K562 (cell line): Measurements from ENCODE around the gene FATE1. TPM values are rescaled to one million over a fixed set of nuclear protein-coding genes. Genes with fewer than 3 reads are reported as not detected.

Experiments used
- ATAC-seq: fragments of 200-7000 bp; cut with Tn5 transposase; 3 replicates; pipeline ENCODE4 v1.9.1; 2020; ENCODE audit warnings: moderate library complexity
- BruUV-seq: library from RNA; stranded (reverse); fragments of 400-500 nt; replicated peaks from 2 replicates; lab custom pipeline; 2021; lab: Mats Ljungman, UMichigan
- CTCF ChIA-PET: fragments of 300-600 bp; formaldehyde crosslinking; extraction: SDS; loops from one replicate; lab custom pipeline; 2021; ENCODE audit warnings: low intra/inter-chr PET ratio; lab: Yijun Ruan, JAX
- POLR2A ChIA-PET: fragments of 300-600, 350-650 bp; sonication (Branson Sonifier 250); formaldehyde crosslinking; extraction: SDS; loops from one replicate; lab custom pipeline; 2021; ENCODE audit warnings: antibody characterized with exemption, inconsistent platforms; lab: Yijun Ruan, JAX
- DNase-seq, 4 experiments: peaks; one replicate each; pipeline versions ENCODE4 v3.0.0 to v3.0.0-alpha.2; 2011 to 2018; ENCODE audit warnings: low spot score in 3 of 4, mixed read lengths in 3 of 4; ENCODE audit errors: extremely low read depth in 1 of 4
- FAIRE-seq: peaks from 2 replicates; lab custom pipeline; 2011; peaks lifted over from hg19 to GRCh38; lab: Jason Lieb, UNC
- H2AFZ ChIP-seq: 2 replicates; pipeline ENCODE4 v1.6.0; 2011; ENCODE audit warnings: low read depth, low read length, control low read depth, inconsistent platforms
- H3K27ac ChIP-seq: fragments of 200-600 bp; 3 replicates; pipeline ENCODE4 v1.8.0; 2011; ENCODE audit warnings: low read depth, mild to moderate bottlenecking, control low read depth, inconsistent platforms, low read length, moderate library complexity, mixed read lengths; ENCODE audit errors: extremely low read depth
- H3K27me3 ChIP-seq, 2 experiments: fragments of 300-600 bp in 1 of 2; 2 replicates in 1 of 2; 3 replicates in 1 of 2; pipeline versions ENCODE4 v1.6.0 to v1.8.0; 2011; ENCODE audit warnings: inconsistent platforms in 2 of 2, low read length in 2 of 2, mild to moderate bottlenecking in 1 of 2, mixed read lengths in 1 of 2, moderate library complexity in 1 of 2; ENCODE audit not compliant: control insufficient read depth in 2 of 2, insufficient read depth in 2 of 2
- H3K36me3 ChIP-seq: fragments of 300-600 bp; 3 replicates; pipeline ENCODE4 v1.8.0; 2011; ENCODE audit warnings: mild to moderate bottlenecking, low read length, inconsistent platforms; ENCODE audit not compliant: control insufficient read depth, insufficient read depth
- H3K4me1 ChIP-seq, 2 experiments: fragments of 200-600 bp in 1 of 2; replicated peaks in 1 of 2; 2 replicates in 1 of 2; 3 replicates in 1 of 2; pipeline versions ENCODE4 v1.5.1 to v1.8.0; 2011; ENCODE audit warnings: inconsistent platforms in 2 of 2, low read length in 2 of 2, mild to moderate bottlenecking in 1 of 2, mixed read lengths in 1 of 2, moderate library complexity in 1 of 2; ENCODE audit not compliant: control insufficient read depth in 2 of 2, insufficient read depth in 2 of 2
- H3K4me2 ChIP-seq: 2 replicates; pipeline ENCODE4 v1.6.1; 2011; ENCODE audit warnings: low read length, control low read depth, inconsistent platforms, mixed read lengths; ENCODE audit not compliant: insufficient read depth
- H3K4me3 ChIP-seq: fragments of 200-600 bp; sonication (generic), shearing (Covaris generic); 2 replicates; pipeline ENCODE4 v1.5.1; 2016; ENCODE audit warnings: control low read depth, inconsistent platforms
- H3K79me2 ChIP-seq: fragments of 200-600 bp; 3 replicates; pipeline ENCODE4 v1.8.0; 2011; ENCODE audit warnings: low read length, inconsistent platforms; ENCODE audit not compliant: control insufficient read depth, insufficient read depth
- H3K9ac ChIP-seq, 2 experiments: 2 replicates each; pipeline versions ENCODE4 v1.6.0 to v1.6.1; 2011; ENCODE audit warnings: low read depth in 2 of 2, low read length in 2 of 2, control low read depth in 1 of 2, inconsistent platforms in 1 of 2, mild to moderate bottlenecking in 1 of 2, mixed read lengths in 1 of 2; ENCODE audit not compliant: insufficient read depth in 1 of 2
- H3K9me1 ChIP-seq: one replicate; pipeline ENCODE4 v1.6.0; 2011; ENCODE audit warnings: inconsistent platforms, mild to moderate bottlenecking, low read length, moderate library complexity; ENCODE audit not compliant: control insufficient read depth, insufficient read depth
- H3K9me3 ChIP-seq: replicated peaks from 2 replicates; pipeline ENCODE4 v1.5.1; 2011; ENCODE audit warnings: low read depth, low read length, inconsistent platforms; ENCODE audit not compliant: control insufficient read depth, insufficient read depth
- H4K20me1 ChIP-seq: replicated peaks from 2 replicates; pipeline ENCODE4 v1.6.1; 2011; ENCODE audit warnings: low read length, inconsistent platforms, mixed read lengths; ENCODE audit not compliant: control insufficient read depth, insufficient read depth
- EHMT2 ChIP-seq: fragments of 450-650 bp; IDR thresholded peaks from 2 replicates; pipeline ENCODE4 v1.6.1; 2018; ENCODE audit warnings: antibody characterized with exemption
- FOSL1 ChIP-seq: fragments of 200-800 bp; sonication (Bioruptor generic); conservative IDR thresholded peaks from 2 replicates; pipeline ENCODE4 v1.6.1; 2016; ENCODE audit warnings: missing genetic modification characterization, missing compliant biosample characterization
- FOXJ2 ChIP-seq: fragments of 200-800 bp; sonication (Bioruptor generic); IDR thresholded peaks from 2 replicates; pipeline ENCODE4 v1.6.1; 2016; ENCODE audit warnings: missing genetic modification characterization, missing compliant biosample characterization
- FOXK1 ChIP-seq: sonication (generic); formaldehyde crosslinking; IDR thresholded peaks from 2 replicates; pipeline ENCODE4 v1.8.0; 2022; ENCODE audit warnings: missing genetic modification reagents, mild to moderate bottlenecking, borderline replicate concordance
- KLF1 ChIP-seq: fragments of 450-650 bp; IDR thresholded peaks from 2 replicates; pipeline ENCODE4 v1.6.1; 2016; ENCODE audit warnings: missing genetic modification characterization, missing compliant biosample characterization
- NFIC ChIP-seq: fragments of 450-650 bp; IDR thresholded peaks from 2 replicates; pipeline ENCODE4 v1.6.1; 2017; ENCODE audit warnings: mild to moderate bottlenecking, inconsistent platforms
- POLR2AphosphoS2 ChIP-seq: IDR thresholded peaks from 2 replicates; pipeline ENCODE4 v1.6.1; 2012; ENCODE audit warnings: low read length, improper control_type of control experiment
- SP1 ChIP-seq: sonication (generic); formaldehyde crosslinking; IDR thresholded peaks from 2 replicates; pipeline ENCODE4 v1.8.1; 2022; ENCODE audit warnings: mild to moderate bottlenecking, missing genetic modification reagents
- SREBF2 ChIP-seq: sonication (generic); formaldehyde crosslinking; IDR thresholded peaks from 2 replicates; pipeline ENCODE4 v1.4.0; 2020; ENCODE audit warnings: mild to moderate bottlenecking, missing genetic modification reagents
- ZKSCAN3 ChIP-seq: fragments of 250-450 bp; sonication (Bioruptor Pico); IDR thresholded peaks from 2 replicates; pipeline ENCODE4 v1.4.0; 2020
- ZNF551 ChIP-seq: fragments of 250-450 bp; sonication (Bioruptor Pico); IDR thresholded peaks from 2 replicates; pipeline ENCODE4 v1.5.0; 2021; ENCODE audit warnings: mild to moderate bottlenecking, moderate library complexity
- ZSCAN32 ChIP-seq: fragments of 450-650 bp; formaldehyde crosslinking; IDR thresholded peaks from 2 replicates; pipeline ENCODE4 v1.4.0; 2020; ENCODE audit warnings: mild to moderate bottlenecking, moderate library complexity
- WGBS: fragments of 100-300 bp; shearing (Covaris generic); methylation state at CpG from one replicate; pipeline ENCODE4 v1.1.6; 2016; ENCODE audit warnings: low coverage, mixed read lengths; ENCODE audit not compliant: insufficient coverage; ENCODE audit errors: missing lambda C conversion rate; 5-methylcytosine and 5-hydroxymethylcytosine counted together
- in situ Hi-C: fragments of 300-500 bp; cut with MboI; formaldehyde crosslinking; loops from 4 replicates; pipeline ENCODE4 v1.15.0; 2018; ENCODE audit warnings: inconsistent platforms, mixed read lengths
- intact Hi-C: fragments of 100-400 bp; cut with micrococcal nuclease; formaldehyde crosslinking; loops from 2 replicates; pipeline ENCODE4 v1.14.2; 2022
- polyA plus RNA-seq, 8 experiments: library from polyadenylated mRNA; depleted of rRNA in 4 of 8; stranded (reverse) in 5 of 8; unstranded in 3 of 8; fragments of >200 nt; fragmentation: Nextera tagmentation in 2 of 8; fragmentation: Illumina TruSeq in 1 of 8; extraction: Ambion mirVana in 2 of 8; extraction: Trizol in 1 of 8; gene quantifications; 2 replicates each; pipeline versions ENCODE4 v1.2.1 to v1.2.3, GENCODE V29; 2011 to 2014; ENCODE audit warnings: inconsistent platforms in 1 of 8, missing spikeins in 1 of 8
- total RNA-seq, 7 experiments: library from RNA; depleted of rRNA in 6 of 7; stranded (reverse); fragments of >200 nt in 6 of 7; fragmentation: Illumina TruSeq in 2 of 7; extraction: Trizol in 2 of 7; gene quantifications; 2 replicates each; pipeline versions ENCODE4 v1.2.1 to v1.2.3, GENCODE V29; 2011 to 2021; ENCODE audit warnings: low replicate concordance in 1 of 7
- TF ChIP-seq, protein P1 (sequence below), 2 experiments: fragments of 200-800 bp in 1 of 2; sonication (Bioruptor generic) in 1 of 2; sonication (generic) in 1 of 2; formaldehyde crosslinking in 1 of 2; IDR thresholded peaks in 1 of 2; conservative IDR thresholded peaks in 1 of 2; 2 replicates each; pipeline versions ENCODE4 v1.5.0 to v1.6.1; 2016 to 2020; ENCODE audit warnings: missing compliant biosample characterization in 1 of 2, missing genetic modification characterization in 1 of 2, missing genetic modification reagents in 1 of 2
- TF ChIP-seq, protein P2 (sequence below): fragments of 250-450 bp; sonication (Bioruptor Pico); IDR thresholded peaks from 2 replicates; pipeline ENCODE4 v1.4.0; 2020; ENCODE audit warnings: mild to moderate bottlenecking, moderate library complexity, borderline replicate concordance
- TF ChIP-seq, protein P3 (sequence below): fragments of 250-450 bp; sonication (Bioruptor Pico); IDR thresholded peaks from 2 replicates; pipeline ENCODE4 v1.8.0; 2021; ENCODE audit warnings: borderline replicate concordance, mild to moderate bottlenecking, moderate library complexity; ENCODE audit not compliant: poor library complexity, severe bottlenecking
- TF ChIP-seq, protein P4 (sequence below): fragments of 450-650 bp; formaldehyde crosslinking; IDR thresholded peaks from 2 replicates; pipeline ENCODE4 v1.4.0; 2020; ENCODE audit warnings: mild to moderate bottlenecking
- TF ChIP-seq, protein P5 (sequence below): conservative IDR thresholded peaks from 2 replicates; pipeline ENCODE4 v1.6.1; 2011; ENCODE audit warnings: low read depth, mild to moderate bottlenecking, low read length; ENCODE audit not compliant: control insufficient read depth

The FATE1 gene
- total and polyA plus RNA-seq, 9 of the 15 experiments (the other 6 are each of a cell fraction or from before 2014, with no cell fraction given), result not detected

DNA sequence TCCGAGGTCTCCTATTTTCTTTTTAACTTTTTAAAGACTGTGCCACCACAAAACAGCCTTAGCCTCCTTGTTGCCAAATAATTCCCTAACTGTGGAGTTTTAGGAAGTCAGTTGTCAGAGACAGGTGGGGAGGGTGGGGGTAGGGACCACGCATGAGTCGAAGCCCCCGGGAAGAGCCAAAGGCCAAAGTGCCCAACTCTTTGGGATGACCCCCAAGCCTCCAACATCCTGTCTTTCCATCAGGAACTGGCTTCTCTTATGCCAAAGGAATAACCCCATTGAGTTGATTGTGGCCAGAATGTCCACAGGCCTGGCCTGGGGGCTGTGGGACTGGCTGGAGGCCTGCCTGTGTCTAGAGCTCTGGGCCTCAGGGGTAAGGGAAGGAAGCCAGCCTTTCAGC is 14.8 kb upstream of the FATE1 start:
- no peaks in the 10 kb centered on the region for H3K79me2 ChIP-seq
- in situ Hi-C loops, result no loop called here
- intact Hi-C loops, result no loop called here
- H3K9me1 ChIP-seq, result no peaks in the 10 kb centered on the region
- peaks cover 3 to 53% of the 10 kb centered on the region in 2 experiments; a peak in 3 of 5 replicates for H3K27me3 ChIP-seq
- ChIA-PET CTCF (no interaction called here), POLR2A (no interaction called here)
- TF ChIP-seq, protein P1, sequence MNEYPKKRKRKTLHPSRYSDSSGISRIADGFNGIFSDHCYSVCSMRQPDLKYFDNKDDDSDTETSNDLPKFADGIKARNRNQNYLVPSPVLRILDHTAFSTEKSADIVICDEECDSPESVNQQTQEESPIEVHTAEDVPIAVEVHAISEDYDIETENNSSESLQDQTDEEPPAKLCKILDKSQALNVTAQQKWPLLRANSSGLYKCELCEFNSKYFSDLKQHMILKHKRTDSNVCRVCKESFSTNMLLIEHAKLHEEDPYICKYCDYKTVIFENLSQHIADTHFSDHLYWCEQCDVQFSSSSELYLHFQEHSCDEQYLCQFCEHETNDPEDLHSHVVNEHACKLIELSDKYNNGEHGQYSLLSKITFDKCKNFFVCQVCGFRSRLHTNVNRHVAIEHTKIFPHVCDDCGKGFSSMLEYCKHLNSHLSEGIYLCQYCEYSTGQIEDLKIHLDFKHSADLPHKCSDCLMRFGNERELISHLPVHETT (CRISPR knock-in tag; conservative IDR thresholded peaks at IDR 0.05 in 1 of 2, IDR thresholded peaks at IDR 0.05 in 1 of 2), result no peak
- no peak for TF ChIP-seq FOXK1
- no peak for TF ChIP-seq NFIC
- no peak for TF ChIP-seq SREBF2 (CRISPR knock-in tag)
- TF ChIP-seq ZSCAN32 (CRISPR knock-in tag), result no peak
- TF ChIP-seq EHMT2, result no peak
- TF ChIP-seq, protein P2, sequence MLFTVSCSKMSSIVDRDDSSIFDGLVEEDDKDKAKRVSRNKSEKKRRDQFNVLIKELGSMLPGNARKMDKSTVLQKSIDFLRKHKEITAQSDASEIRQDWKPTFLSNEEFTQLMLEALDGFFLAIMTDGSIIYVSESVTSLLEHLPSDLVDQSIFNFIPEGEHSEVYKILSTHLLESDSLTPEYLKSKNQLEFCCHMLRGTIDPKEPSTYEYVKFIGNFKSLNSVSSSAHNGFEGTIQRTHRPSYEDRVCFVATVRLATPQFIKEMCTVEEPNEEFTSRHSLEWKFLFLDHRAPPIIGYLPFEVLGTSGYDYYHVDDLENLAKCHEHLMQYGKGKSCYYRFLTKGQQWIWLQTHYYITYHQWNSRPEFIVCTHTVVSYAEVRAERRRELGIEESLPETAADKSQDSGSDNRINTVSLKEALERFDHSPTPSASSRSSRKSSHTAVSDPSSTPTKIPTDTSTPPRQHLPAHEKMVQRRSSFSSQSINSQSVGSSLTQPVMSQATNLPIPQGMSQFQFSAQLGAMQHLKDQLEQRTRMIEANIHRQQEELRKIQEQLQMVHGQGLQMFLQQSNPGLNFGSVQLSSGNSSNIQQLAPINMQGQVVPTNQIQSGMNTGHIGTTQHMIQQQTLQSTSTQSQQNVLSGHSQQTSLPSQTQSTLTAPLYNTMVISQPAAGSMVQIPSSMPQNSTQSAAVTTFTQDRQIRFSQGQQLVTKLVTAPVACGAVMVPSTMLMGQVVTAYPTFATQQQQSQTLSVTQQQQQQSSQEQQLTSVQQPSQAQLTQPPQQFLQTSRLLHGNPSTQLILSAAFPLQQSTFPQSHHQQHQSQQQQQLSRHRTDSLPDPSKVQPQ (CRISPR knock-in tag), result no peak
- TF ChIP-seq ZKSCAN3, result no peak
- TF ChIP-seq, protein P3, sequence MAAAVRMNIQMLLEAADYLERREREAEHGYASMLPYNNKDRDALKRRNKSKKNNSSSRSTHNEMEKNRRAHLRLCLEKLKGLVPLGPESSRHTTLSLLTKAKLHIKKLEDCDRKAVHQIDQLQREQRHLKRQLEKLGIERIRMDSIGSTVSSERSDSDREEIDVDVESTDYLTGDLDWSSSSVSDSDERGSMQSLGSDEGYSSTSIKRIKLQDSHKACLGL (CRISPR knock-in tag), result no peak
- TF ChIP-seq FOXJ2 (tag), result no peak
- no peak for TF ChIP-seq FOSL1 (tag)
- no peak for TF ChIP-seq ZNF551 (CRISPR knock-in tag)
- TF ChIP-seq, protein P4, sequence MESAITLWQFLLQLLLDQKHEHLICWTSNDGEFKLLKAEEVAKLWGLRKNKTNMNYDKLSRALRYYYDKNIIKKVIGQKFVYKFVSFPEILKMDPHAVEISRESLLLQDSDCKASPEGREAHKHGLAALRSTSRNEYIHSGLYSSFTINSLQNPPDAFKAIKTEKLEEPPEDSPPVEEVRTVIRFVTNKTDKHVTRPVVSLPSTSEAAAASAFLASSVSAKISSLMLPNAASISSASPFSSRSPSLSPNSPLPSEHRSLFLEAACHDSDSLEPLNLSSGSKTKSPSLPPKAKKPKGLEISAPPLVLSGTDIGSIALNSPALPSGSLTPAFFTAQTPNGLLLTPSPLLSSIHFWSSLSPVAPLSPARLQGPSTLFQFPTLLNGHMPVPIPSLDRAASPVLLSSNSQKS, result no peak
- TF ChIP-seq, protein P5, sequence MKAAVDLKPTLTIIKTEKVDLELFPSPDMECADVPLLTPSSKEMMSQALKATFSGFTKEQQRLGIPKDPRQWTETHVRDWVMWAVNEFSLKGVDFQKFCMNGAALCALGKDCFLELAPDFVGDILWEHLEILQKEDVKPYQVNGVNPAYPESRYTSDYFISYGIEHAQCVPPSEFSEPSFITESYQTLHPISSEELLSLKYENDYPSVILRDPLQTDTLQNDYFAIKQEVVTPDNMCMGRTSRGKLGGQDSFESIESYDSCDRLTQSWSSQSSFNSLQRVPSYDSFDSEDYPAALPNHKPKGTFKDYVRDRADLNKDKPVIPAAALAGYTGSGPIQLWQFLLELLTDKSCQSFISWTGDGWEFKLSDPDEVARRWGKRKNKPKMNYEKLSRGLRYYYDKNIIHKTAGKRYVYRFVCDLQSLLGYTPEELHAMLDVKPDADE, result no peak
- no peak for TF ChIP-seq SP1
- TF ChIP-seq KLF1, result no peak
- TF ChIP-seq POLR2AphosphoS2, result no peak
- H3K9ac ChIP-seq, result no peak overlapping the region
- WGBS, result 6% methylated on average over 4 of the region's 4 CpGs
- H3K36me3 ChIP-seq, result no peaks in the 10 kb centered on the region
- H3K27ac ChIP-seq, result no peak overlapping the region
- no peaks in the 10 kb centered on the region for H3K9me3 ChIP-seq
- ATAC-seq (no peak), FAIRE-seq (no peak), DNase-seq (no peak)
- no peak overlapping the region for H3K4me2 ChIP-seq
- no peak overlapping the region for H3K4me3 ChIP-seq
- BruUV-seq, result no TSS peak
- H2AFZ ChIP-seq, result no peak overlapping the region
- no peaks in the 10 kb centered on the region for H4K20me1 ChIP-seq
- no peaks in the 10 kb centered on the region for H3K4me1 ChIP-seq
